ENCODE measurements around the gene CLEC7A. TPM values are rescaled to one million over a fixed set of nuclear protein-coding genes. Genes with fewer than 3 reads are reported as not detected.

The CLEC7A gene
- total RNA-seq, 1 experiment from 2014 or later = not detected

DNA sequence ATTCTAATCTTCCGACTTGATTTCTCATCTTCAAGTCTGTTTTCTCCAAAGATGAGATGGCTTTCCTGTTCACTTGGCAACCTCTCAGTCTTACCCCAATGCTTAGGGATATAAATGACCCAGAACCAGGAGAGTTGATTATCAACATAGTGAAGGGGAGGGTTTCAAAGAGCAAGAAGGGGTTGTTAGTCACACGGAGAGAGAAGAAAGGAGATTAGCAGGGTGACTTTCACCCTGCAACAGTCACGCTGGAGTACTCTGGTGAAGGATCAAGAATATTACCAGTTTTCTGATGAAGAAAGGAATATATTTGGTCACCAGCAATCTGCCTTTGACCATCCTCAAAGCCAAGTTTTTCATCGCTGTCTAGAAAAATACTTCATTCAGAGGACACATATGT is 48.8 kb upstream of the CLEC7A start, which contains the start of gene TMEM52B:
Gene TMEM52B, plus strand, starts transcription at position 212 of the 400 bp plus-strand sequence. CDS start 543 bp downstream, outside the sequence.
- H3K23ac ChIP-seq (ENCODE audit: insufficient read length, low read depth, low read length) = no peak within 1 kb of the TSS
- H3K27ac Mint-ChIP-seq = peak within 1 kb of the TSS in 1 of 3 experiments; percentile 5; a peak in 1 of 7 replicates
- H3K4me1 Mint-ChIP-seq = peaks cover 5 to 6% of the 10 kb centered on the region in 2 experiments
- H3K4me3 Mint-ChIP-seq = no peak within 1 kb of the TSS; a peak in 1 of 5 replicates
- TF ChIP-seq, protein P1, sequence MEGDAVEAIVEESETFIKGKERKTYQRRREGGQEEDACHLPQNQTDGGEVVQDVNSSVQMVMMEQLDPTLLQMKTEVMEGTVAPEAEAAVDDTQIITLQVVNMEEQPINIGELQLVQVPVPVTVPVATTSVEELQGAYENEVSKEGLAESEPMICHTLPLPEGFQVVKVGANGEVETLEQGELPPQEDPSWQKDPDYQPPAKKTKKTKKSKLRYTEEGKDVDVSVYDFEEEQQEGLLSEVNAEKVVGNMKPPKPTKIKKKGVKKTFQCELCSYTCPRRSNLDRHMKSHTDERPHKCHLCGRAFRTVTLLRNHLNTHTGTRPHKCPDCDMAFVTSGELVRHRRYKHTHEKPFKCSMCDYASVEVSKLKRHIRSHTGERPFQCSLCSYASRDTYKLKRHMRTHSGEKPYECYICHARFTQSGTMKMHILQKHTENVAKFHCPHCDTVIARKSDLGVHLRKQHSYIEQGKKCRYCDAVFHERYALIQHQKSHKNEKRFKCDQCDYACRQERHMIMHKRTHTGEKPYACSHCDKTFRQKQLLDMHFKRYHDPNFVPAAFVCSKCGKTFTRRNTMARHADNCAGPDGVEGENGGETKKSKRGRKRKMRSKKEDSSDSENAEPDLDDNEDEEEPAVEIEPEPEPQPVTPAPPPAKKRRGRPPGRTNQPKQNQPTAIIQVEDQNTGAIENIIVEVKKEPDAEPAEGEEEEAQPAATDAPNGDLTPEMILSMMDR (conservative IDR thresholded peaks at IDR 0.05) = no peak
- no peaks in the 10 kb centered on the region for H3K36me3 Mint-ChIP-seq (ENCODE audit: insufficient read depth in 1 of 3, low read depth in 3 of 3)
- H2BK12ac ChIP-seq (ENCODE audit: insufficient read length, low read depth, low read length) = no peak within 1 kb of the TSS
- no peaks in the 10 kb centered on the region for H3K9me3 Mint-ChIP-seq
- no peak within 1 kb of the TSS for H3K4me2 ChIP-seq (ENCODE audit: insufficient read depth, insufficient read length, low read length)
- H2BK20ac ChIP-seq (ENCODE audit: low read depth, low read length, poor library complexity, severe bottlenecking) = no peak within 1 kb of the TSS
- H4K91ac ChIP-seq (ENCODE audit: insufficient read length, low read depth, low read length) = no peak within 1 kb of the TSS
- H2BK5ac ChIP-seq (ENCODE audit: insufficient read length, low read length) = no peak within 1 kb of the TSS
- H2BK120ac ChIP-seq (ENCODE audit: low read depth, low read length, poor library complexity, severe bottlenecking) = no peak within 1 kb of the TSS
- H3K23me2 ChIP-seq (ENCODE audit: insufficient read length, low read depth, low read length, poor library complexity, severe bottlenecking) = no peaks in the 10 kb centered on the region
- H3K27ac ChIP-seq (ENCODE audit: insufficient read length, low read depth, low read length) = no peak within 1 kb of the TSS
- H3K14ac ChIP-seq (ENCODE audit: insufficient read depth, low read length) = no peak within 1 kb of the TSS
- H3K4me1 ChIP-seq (ENCODE audit: insufficient read depth, low read length) = no peaks in the 10 kb centered on the region
- H2BK15ac ChIP-seq (ENCODE audit: low read depth, low read length) = no peak within 1 kb of the TSS
- H3T11ph ChIP-seq (ENCODE audit: low read length) = no peak within 1 kb of the TSS
- WGBS (ENCODE audit: extremely low coverage, insufficient read length, low lambda C conversion rate) = no CpG with 5 or more reads among the region's 4 CpGs
- H3K56ac ChIP-seq (ENCODE audit: insufficient read length, low read depth, low read length) = no peak within 1 kb of the TSS
- H3K4ac ChIP-seq (ENCODE audit: low read depth, low read length) = no peak within 1 kb of the TSS
- no peak within 1 kb of the TSS for H4K5ac ChIP-seq (ENCODE audit: insufficient read length, low read depth, low read length)
- DNase-seq = no peak
- no peak within 1 kb of the TSS for H2AK5ac ChIP-seq (ENCODE audit: insufficient read length, low read length)
- no peaks in the 10 kb centered on the region for H3K27me3 ChIP-seq (ENCODE audit: insufficient read depth, low read length)
- no peaks in the 10 kb centered on the region for H3K79me1 ChIP-seq (ENCODE audit: insufficient read depth, low read depth, low read length, poor library complexity, severe bottlenecking)
- no peak within 1 kb of the TSS for H3K9ac ChIP-seq (ENCODE audit: extremely low read depth, insufficient read length, low read length)
- H3K79me2 ChIP-seq (ENCODE audit: insufficient read depth, low read length) = no peaks in the 10 kb centered on the region
- H3K27me3 Mint-ChIP-seq (ENCODE audit: low read depth) = no peaks in the 10 kb centered on the region
- no peak within 1 kb of the TSS for H2AFZ ChIP-seq (ENCODE audit: low read length)
- H3K9me3 ChIP-seq (ENCODE audit: control insufficient read depth, low read depth, low read length) = no peaks in the 10 kb centered on the region
- H4K20me1 ChIP-seq (ENCODE audit: control insufficient read depth, insufficient read depth, insufficient read length) = no peaks in the 10 kb centered on the region
- no peak within 1 kb of the TSS for H3K18ac ChIP-seq (ENCODE audit: insufficient read length, low read depth, low read length)
- no peak within 1 kb of the TSS for H4K8ac ChIP-seq (replicated peaks; ENCODE audit: insufficient read length, low read depth, low read length)
